Hair follicle dermal papilla cell (primary cell): Measurements from ENCODE around the gene R3HCC1L. TPM values are rescaled to one million over a fixed set of nuclear protein-coding genes. Genes with fewer than 3 reads are reported as not detected.

Experiments used
- total RNA-seq: library from RNA; depleted of rRNA; stranded (reverse); fragments of >200 nt; gene quantifications from 2 replicates; pipeline ENCODE4 v1.2.3, GENCODE V29; 2012

R3HCC1L gene
- total RNA-seq: 11.9 and 13.8 TPM in 2 replicates

DNA sequence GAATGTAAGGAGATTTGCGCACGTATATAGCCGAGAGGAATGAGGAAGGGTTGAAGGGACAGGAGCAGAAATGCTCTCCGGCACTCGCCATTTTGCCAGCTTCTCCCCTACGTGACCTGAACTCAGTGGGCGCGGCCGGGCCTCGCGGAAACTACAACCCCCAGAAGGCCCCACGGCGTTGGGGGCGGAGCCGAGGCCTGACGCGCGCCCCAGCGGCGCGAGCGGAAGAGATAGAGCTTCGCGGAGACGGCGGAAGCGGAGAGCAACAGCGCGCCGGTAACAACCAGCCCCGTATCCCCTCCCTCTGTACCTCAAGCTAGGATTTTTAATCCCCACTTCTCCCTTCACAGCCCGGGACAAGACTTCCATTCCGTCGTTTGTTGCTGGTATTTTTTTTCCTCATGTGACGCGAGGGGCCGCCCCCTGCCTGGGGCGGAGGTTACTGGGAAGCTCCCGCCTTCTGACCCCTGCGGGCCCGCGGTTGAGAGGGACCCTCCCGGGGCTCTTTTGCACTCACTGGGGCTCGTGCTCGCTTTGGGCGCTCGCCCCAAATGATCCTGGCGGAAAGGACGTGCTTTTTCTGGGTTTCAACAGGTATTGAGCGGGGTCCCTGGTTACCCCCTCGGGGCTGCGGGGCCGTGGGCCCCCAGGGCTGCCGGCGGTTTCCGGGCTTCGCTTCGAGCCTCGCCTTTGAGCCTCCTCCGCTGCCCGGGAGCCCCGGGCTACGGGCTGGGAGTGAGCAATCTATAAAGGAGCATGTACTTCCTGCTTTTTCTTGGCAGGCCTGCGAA is at the start of gene R3HCC1L:
Gene R3HCC1L, plus strand, starts transcription at position 227 of the 791 bp plus-strand sequence. CDS start 73,458 bp downstream, outside the sequence.

DNA sequence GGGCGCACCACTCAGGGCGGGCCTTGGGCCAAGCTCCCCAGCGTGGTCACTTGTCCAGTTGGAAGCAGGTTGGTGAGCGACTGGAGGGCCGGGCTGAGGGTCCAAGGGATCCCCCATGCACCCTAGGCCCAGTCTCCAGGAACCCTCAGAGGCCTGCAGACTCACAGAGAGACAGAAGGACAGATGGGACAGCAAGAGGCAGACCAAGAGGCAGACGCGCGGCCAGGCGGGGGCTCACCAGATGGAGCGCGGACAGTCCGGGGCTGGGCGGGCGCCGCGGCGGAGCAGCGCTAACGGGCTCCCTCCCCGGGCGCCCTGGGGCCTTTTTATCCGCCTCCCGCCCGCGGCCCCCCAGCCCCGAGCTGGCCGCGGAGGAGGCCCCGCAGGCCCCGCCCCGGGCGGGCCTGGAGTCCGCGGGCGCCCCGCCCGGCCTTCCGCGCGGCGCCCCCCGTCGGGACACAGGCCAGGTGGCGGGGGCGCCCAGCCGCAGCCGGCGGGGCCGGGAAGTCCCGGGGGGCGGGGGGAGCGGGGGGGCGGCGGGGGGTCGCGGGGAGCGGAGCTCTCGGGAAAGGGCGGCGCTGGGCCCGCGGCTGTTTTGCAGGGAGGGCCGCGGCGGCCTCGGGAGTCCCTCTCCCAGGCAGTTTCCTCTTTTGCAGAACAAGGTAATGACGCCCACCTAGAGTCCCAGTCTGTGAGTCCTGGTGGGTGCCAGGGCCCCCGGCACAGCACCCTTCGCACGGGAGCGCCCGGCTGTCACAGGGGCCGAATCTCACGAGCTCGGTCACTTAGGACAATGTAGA is 133.6 kb downstream of the R3HCC1L start, which contains the start of gene LOXL4:
Gene LOXL4, minus strand, starts transcription at position 301 of the 800 bp plus-strand sequence. CDS start 5,175 bp downstream, outside the sequence.

Other genes starting within 250 kb of the R3HCC1L start
- not detected in 2 replicates for gene CRTAC1, start 104.0 kb upstream of the R3HCC1L start, total RNA-seq
- gene LOXL4, start 133.5 kb downstream of the R3HCC1L start, total RNA-seq: 93.3 and 135 TPM in 2 replicates